CD4-positive, alpha-beta T cell treated with Interferon gamma for 1 hour (primary cell): ENCODE results near the gene NKAIN2.
"Not testable (repeated sequence)": the region's sequence is repeated elsewhere in the genome, so short reads cannot be mapped to it uniquely, and the experiment has no call there.

Source experiments
- DNase-seq: peaks from one replicate; pipeline ENCODE4 v3.0.0-alpha.2; 2020

The NKAIN2 gene

DNA sequence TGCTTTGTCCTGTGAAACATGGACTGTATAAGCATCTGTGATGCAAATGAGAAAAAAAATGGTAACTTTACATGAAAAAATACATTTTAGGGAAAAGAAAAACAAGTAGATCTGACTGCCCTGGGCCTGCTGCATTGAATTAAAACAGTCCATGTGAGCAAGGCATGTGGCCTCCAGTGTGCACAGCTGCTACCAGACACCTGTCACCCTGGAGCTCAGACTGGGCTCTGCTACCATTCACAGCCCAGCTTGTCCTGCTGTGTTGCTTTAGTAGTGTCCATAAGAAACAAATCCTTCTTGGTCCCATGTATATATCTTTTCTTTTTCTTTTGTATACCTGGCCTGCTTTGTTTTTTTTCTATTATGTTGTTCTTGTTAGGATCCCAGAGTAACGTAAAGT, 315.9 kb downstream of the NKAIN2 start:
- no peak for DNase-seq

DNA sequence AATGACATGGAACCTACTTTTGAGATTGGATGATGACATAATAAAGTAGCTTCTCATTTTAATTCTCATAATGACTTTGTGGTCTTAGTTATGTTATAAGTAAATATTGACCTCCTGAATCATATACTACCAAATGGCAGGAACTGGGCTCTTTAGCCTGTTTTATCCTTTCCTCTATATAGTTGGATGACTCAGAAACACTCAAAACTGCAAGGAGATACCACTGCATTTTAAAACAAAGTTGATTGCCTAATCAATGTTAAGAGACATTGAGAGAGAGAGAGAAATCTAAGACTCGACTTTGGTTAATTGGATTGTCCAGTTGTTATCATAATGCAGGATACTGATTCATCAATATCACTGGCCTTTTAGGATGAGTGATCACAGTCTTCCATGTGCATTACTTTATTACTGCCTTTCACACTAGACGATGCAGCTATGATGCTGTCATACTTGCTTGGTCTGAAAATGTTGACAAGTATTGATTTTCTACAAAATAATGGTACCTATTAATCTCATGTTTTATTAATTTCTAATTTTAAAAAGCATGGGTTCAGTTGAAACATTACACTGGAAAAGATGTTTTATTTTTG, 320.0 kb downstream of the NKAIN2 start:
- no peak for DNase-seq

DNA sequence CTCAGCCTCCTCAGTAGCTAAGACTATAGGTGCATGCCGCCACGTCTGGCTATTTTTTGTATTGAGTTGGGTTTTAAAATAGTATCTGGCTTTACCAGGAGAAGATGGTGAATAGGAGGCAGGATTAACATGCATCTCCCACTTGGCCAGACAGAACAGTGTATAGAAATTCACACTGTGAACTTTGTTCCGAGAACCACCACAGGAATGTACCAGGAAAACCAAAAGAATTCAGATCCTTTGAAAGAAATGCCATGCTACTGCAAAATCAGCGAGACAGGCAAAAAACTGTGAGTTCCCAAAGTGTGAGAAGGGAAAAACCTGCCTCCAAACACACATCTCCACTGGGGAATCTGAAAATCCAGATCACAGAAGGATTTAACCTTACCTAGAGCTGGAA, 327.6 kb downstream of the NKAIN2 start:
- no peak for DNase-seq

DNA sequence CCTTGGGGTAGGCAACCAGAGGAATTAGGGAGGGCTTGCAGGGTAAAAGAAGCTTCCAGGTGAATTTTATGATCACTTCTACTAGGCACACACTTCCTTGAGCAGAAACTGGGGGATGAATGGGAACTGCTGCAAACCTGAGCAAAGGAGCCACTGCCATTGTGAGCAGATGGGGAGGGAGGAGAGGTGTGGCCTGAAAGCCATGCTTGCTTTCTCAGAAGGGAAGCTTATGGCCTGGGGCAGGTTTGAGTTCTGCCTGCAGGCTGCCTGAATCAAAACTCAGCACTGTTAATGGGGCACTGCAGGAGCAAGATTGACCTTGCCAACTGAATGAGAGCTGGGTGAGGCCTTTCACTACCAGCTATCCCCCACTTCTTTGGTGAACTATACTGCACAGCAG, 328.1 kb downstream of the NKAIN2 start:
- DNase-seq: no peak

DNA sequence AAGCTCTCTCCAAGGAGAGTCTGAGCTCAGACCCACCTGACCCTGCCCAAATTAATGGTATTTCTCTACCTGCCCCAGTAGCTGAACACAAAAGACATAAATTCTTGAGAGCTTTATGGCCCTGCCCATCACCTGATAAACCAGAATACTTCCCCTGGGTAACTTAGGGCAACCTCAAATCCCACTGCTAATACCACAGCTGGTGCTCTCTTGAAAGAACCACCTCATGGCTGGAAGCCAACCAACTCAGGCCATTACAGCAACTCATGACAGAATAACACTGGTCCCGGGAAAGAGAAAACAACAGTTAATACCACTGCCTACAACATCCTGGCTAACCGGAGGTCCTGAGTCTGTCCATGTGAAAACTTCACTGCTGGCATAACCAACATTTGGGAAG, 328.6 kb downstream of the NKAIN2 start:
- no peak for DNase-seq

DNA sequence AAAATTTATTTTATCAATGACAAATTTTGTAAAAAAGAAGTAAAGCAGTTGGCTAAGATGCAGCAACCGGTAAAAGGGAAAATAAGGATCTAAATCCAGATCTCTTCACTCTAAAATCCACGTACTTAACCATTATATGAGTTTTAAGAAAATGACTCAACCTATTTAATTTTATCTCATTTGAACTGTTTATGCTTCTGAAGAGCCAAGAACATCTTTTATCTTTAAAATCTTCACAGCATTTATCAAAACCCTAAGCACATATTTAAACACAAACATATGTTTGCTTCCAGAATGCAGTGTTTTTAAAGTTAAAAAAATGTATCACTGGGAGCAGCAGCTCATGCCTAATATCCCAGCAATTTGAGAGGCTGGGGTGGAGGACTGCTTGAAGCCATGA, 339.2 kb downstream of the NKAIN2 start:
- no peak for DNase-seq

DNA sequence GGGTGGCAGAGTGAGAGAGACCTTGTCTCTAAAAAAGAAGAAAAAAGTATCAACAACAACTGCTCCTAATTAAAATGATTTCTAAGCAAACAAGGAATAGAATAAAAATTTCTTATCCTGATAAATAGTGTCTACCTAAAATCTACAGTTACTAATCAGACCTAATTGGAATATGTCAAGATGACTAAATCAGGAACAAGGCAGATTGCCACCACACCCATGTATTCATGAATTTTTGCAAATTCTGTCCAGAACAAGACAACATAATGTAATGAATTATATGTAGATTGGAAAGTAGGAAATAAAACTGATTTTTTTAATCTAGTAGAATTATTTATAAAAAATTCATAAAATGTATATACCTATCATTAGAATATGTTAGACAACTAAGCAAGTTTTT, 339.8 kb downstream of the NKAIN2 start:
- DNase-seq: no peak

DNA sequence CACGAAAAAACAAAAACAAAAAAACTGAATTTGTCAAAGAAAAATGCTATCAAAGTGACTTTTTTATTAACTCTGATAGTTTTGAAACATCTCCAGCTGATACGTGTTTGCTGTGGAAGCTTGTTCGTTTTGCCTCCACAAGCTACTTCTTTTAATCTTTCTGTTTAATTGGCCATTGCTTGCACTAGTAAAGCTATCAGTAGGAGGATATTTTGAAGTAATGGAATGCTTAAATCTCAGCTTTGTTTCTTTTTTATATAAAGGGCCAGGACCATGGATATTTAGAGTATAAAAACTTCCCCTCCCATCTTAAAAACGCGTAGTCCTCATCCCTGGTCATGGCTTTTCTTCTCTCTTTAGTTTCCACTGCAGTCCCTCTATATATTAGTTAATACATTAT, 344.0 kb downstream of the NKAIN2 start:
- no peak for DNase-seq

DNA sequence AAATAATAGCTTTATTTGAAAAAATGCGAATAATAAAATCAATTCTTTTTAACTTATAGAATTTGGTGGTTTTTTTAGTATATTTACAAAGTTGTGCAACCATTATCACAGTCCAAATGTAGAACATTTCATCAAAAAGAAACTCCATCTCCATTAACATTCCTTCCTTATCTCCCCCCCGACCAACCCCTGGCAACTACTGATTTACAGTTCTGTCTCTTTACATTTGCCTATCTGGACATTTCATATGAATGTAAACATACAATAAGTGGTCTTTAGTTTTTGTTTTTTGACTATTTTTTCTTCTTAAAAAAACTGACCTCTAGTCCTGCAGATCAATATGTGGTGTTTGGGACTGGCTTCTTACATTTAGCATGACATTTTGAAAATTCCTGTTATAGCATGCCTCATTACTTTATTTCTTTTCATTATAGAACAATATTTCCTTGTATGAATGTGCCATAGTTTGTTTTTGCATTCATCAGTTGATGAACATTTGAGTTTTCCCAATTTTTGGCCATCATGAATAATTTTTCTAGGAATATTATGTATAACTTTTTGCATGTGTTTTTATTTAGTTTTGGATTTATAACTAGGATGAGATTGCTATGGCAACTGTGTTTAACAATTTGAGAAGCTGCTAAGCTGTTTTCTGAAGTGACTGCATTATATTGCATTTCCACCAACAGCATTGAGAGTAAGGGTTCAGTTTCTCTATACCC, 344.7 kb downstream of the NKAIN2 start:
- no peak for DNase-seq

DNA sequence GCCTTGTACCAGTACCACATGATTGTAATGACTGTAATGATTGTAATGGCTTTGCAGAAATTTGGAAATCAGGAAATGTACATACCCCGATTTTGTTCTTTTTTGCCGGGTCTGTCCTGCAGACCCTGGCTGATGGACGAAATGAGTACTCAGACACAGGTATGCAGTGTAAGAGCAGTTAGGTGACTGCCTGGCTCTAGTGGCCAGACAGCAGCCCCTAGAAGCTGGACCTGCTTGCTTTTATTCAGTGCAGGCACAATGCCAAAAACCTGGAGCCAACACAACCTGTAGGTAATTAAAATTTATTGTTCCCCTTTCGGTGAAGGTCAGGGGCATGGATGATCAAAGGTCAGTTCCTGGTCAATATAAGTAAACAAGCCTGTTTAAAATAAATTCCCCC, 346.0 kb downstream of the NKAIN2 start:
- no peak for DNase-seq

DNA sequence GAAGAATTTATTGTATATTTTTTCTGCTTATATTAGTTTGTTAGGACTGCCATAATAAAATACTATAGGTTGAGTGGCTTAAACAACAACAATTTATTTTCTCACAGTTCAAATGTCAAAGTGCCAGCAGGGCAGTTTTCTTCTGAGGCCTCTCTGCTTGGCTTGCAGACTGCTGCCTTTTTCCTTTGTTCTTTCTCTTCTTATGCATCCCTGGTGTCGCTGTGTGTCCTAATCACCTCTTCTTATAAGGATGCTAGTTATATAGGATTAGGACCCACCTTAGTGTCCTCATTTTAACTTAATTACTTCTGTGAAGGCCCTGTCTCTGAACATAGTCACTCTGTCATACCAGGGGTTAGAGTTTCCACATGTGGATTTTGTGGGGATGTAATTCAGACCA, 354.4 kb downstream of the NKAIN2 start:
- no peak for DNase-seq

DNA sequence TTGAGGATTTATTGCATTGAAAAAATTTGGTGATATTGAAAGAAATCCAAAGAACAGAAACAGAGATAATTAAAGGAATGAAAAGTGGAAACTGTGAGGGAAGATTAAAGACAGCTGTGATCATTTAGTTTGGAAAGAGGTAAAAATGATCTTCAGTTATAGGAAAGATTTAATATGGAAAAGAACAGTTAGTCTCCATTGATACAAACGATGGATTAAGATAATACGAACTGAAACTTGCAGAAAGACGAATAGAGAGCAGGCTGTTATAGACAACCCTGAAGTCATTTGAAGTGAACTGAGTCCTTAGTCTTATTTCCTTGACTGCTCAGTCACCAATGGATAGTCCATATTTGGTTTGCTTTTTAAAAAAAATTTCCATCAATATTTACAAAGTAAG, 360.0 kb downstream of the NKAIN2 start:
- DNase-seq: no peak

DNA sequence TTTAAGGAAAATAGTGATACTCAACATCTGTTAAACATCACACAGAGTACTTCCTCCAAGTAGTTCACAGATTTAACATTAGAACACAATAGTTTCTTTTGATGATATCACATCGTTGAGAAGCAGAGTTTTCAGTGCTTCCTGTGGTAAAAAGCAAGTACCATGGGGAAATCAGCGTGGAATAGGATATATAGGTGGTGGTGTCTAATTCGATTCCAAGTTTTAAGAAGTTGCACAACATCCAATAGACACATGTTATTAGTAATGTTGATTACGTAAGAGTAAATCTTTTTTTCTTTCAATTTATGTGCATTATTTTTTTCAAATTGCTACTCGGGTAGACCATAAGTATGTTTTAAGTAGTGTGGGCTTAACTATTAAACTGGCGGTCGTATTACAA, 360.7 kb downstream of the NKAIN2 start:
- no peak for DNase-seq

DNA sequence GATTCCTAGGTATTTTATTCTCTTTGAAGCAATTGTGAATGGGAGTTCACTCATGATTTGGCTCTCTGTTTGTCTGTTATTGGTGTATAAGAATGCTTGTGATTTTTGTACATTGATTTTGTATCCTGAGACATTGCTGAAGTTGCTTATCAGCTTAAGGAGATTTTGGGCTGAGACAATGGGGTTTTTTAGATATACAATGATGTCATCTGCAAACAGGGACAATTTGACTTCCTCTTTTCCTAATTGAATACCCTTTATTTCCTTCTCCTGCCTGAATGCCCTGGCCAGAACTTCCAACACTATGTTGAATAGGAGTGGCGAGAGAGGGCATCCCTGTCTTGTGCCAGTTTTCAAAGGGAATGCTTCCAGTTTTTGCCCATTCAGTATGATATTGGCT, 363.6 kb downstream of the NKAIN2 start:
- DNase-seq: not testable (repeated sequence)

DNA sequence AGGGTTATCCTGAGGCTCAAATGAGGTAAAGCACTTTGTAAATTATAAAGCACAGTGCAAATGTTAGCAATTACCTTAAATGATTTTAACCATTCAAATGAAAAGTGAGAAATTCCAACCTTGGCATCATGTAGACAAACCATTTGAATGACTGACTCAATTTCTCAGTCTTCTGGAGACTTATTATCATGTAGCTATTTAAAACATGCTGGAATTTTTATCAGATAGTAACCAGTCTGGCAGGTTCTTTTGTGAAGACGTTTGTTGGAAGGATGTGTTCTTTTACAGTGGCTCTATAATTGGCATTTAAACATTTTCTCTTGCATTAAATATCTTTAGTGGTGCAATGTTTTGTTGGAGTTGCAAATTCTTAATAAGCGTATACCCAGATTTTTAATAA, 386.6 kb downstream of the NKAIN2 start:
- no peak for DNase-seq

DNA sequence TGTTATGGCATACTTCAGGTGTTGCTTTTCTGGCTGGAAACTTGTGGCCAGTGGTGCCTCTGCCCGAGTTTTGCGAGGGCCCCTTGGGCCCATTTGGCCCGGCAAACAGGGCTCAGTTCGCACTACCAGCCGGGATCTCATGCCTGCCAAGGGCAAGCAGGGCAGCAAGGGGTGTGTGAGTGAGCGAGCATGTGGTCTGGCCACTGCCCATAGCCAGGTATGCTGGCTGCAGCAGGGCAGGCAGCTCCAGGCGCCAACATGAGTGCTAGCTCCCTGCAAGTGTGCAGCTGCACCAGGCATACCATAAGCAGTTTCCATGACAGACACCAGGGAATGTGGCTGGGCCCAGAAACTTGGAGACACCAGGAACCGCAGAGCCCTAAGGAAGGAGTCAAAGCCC, 389.5 kb downstream of the NKAIN2 start:
- no peak for DNase-seq

DNA sequence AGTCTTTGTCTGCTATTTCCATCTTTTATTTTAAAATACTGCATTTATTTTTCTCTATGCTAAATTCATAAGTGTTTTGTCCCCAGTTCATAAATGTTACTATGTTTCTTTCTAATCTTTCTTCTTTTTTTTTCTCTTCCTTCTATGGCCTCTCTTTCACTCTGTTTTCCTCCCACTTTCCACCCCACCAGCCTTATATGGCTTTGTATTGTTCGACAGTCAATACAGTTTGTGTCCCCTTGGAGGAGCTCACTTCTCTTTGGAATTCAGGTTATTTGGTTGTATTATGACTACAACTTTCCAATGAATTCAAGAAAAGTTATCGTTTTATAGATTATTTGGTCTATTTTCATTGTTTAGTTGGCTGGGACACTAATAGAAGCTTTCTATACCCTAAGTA, 393.5 kb downstream of the NKAIN2 start:
- DNase-seq: no peak

DNA sequence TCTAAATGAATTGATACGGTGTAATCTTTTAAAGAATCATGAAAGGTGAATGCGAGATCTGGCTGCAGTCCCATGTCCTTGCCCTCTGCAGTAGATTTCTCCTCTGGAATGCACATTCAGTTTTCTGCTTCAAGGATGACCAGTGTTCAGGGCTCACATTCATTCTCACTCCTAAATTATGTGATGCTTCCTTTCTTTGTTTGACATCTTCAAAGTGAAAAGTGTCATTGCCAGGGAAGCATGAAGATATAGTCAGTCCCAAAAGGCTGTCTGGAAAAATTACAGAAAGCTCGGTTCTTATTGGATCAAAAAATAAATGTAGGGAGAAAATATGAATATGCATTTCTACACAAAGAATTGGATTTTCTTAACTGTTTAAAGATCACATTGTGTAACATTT, 395.6 kb downstream of the NKAIN2 start:
- DNase-seq: no peak

DNA sequence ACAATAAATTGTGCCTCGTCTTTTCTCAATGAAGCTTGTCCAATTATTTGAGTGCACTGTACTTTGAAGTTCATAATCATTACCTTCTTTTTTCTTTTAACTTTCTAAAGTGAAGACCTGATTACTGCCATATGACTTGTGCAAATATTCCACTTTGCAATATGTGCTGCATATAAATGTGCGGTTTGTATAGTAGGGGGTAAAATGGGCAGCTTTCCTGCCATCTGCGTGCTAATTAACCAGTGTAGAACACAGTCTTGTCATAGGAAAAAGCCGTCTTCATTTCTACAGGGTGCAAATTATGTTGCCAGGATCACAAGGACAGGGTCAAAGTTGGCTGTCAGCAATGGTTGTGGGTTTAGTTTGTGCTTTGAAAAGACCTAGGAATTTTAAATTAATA, 397.0 kb downstream of the NKAIN2 start:
- DNase-seq: no peak

DNA sequence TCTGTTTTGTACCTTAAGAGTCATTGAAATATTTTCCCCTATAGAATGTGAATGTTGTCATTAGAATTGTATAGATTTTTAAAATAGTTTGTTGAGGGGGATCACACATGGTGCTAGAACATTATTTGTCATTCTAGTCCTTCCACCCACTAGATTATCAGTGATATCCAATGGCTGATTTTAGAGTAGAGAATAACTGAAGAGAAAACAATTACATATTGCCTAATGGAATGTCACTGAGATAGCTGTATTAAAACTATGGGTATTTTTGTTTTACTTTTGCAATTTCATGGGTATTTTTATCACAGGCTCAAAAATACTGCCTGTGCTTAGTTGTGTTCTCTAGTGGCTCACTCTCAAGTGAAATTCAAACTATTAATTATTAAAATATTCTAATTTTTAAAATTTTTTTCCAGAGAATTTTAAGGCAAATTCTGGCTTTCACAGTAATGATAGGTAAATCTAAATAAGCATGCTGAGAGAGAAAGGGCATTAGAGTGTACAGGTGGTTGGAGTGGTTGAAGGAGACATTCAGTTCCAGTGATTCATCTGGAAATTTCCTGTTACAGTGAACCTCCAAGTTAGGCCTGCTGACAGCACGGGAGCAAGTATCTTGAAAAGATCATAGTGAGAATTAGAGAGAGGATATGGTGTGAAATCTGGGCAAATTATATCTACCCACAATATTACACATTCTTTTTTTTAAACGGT, 399.6 kb downstream of the NKAIN2 start:
- no peak for DNase-seq

DNA sequence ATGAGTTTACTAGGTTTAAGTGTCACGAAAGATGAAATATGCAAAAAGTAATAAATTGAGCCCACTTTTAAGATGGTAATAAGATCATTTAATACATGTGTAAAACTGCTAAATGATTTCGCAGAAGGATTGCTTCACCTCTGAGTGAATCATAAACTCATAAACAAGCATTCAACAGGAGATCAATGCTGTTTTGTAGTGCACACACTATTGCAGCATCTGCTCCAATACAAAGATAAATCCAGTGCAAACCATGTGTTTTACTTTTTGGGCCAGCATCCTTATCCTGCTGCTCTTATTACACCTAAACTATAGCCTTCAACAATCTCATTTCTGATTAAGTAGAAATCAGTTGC, 400.1 kb downstream of the NKAIN2 start:
- no peak for DNase-seq

DNA sequence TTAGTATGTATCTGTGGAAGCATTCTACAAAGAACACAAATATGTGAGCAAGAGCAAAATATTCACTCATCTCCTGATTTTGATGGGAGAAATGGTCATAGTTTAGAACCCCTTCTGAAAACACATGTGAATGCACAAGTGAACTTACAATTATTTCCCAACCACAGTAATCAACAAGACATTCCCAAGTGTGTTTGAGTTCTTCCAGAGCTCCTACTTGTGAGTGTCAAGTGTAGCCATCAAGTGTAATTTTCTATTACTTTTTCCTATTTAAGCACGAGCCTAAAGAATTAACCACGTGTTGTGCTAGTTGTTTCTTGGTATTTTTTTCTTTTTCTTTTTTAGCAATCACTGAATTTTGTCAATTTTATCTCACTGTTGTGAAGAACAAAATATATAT, 402.3 kb downstream of the NKAIN2 start:
- no peak for DNase-seq

DNA sequence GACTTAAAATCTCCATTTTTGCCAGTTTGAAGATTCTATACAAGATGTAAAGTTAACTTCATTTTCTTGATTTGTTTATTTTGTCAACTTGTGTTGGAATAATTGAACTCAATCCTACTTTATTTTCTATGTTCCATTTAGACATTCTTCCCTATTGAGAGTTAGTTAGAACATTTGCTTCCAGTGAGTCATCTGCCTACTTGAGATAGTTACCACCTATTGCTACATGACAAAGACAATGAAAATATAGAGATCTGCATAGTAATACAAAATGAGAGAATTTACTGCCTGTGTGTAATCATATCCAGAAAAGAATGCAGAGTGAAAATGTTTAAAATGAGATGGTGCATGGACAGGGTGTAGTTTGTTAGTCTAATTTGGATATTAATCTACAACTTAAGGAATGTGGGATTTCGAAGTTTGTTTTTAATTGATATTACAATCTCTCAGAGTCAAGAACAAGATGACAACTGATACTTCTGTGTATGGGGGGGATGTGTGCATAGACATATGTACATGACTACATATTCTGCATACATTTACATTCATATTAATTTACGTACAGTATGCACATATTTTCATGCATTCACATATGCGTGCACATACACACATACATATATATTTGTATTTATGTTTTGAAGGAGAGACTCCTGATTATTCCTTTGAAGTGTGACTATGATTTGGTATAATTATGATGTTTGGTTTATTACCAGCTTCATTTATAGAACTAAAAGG, 420.1 kb downstream of the NKAIN2 start:
- no peak for DNase-seq

DNA sequence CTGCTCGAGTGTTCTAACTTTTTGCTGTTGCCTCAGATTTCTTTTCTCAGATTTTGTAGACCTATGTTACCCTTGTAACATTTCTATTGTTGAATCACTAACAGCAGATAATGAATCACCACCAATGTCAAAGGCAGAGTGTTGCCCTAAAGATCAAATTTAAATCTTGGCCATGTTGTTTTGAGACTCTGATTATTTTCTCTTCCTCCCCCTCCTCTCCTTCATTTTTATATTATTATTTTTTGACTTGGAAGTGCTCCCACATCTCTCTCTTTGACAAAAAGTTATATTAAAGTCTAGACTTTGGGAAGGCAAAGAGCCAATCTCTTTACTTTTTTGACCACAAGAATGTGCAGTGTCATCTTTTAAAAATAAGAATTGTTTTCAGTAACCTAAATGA, 422.7 kb downstream of the NKAIN2 start:
- no peak for DNase-seq
